Naive thymus-derived CD8-positive, alpha-beta T cell (primary cell): ENCODE data around the gene RRP1B. TPM values are rescaled to one million over a fixed set of nuclear protein-coding genes. Genes with fewer than 3 reads are reported as not detected.
"Not testable (repeated sequence)": the region's sequence is repeated elsewhere in the genome, so short reads cannot be mapped to it uniquely, and the experiment has no call there.

Experiments
- ATAC-seq, 2 donors: fragments of 150-1000 bp; cut with Tn5 transposase in 1 of 2; sonication (Bioruptor Pico), chemical (Tn5 transposase) in 1 of 2; 1 replicate in 1 of 2; 2 replicates in 1 of 2; pipeline ENCODE4 v1.10.0; 2021; ENCODE audit warnings: mild to moderate bottlenecking in 2 of 2, moderate library complexity in 2 of 2
- POLR2A ChIA-PET: fragments of 350-600 bp; sonication (Branson Sonifier 250); formaldehyde crosslinking; loops from one replicate; lab custom pipeline; 2021; ENCODE audit warnings: antibody characterized with exemption; lab: Charles Lee
- DNase-seq, 10 donors: peaks; one replicate each; pipeline versions ENCODE4 v3.0.0 to v3.0.0-alpha.2; 2020 to 2022
- H3K27ac Mint-ChIP-seq, 10 donors: one replicate each; pipeline ENCODE4 v1.8.0; 2020 to 2022; ENCODE audit warnings: mild to moderate bottlenecking in 10 of 10, mixed read lengths in 10 of 10, moderate library complexity in 4 of 10, inconsistent platforms in 1 of 10
- H3K27me3 Mint-ChIP-seq, 5 donors: one replicate each; pipeline ENCODE4 v1.8.0; 2021 to 2022; ENCODE audit warnings: mixed read lengths in 5 of 5
- H3K36me3 Mint-ChIP-seq, 3 donors: one replicate each; pipeline ENCODE4 v1.8.0; 2020 to 2022; ENCODE audit warnings: mixed read lengths in 3 of 3, mild to moderate bottlenecking in 2 of 3, inconsistent platforms in 1 of 3
- H3K4me1 Mint-ChIP-seq, 4 donors: one replicate each; pipeline ENCODE4 v1.8.0; 2021 to 2022; ENCODE audit warnings: mixed read lengths in 4 of 4
- H3K4me3 Mint-ChIP-seq, 10 donors: one replicate each; pipeline ENCODE4 v1.8.0; 2020 to 2022; ENCODE audit warnings: mild to moderate bottlenecking in 10 of 10, mixed read lengths in 10 of 10, moderate library complexity in 6 of 10, inconsistent platforms in 1 of 10
- H3K9me3 Mint-ChIP-seq, 9 donors: one replicate each; pipeline ENCODE4 v1.8.0; 2020 to 2022; ENCODE audit warnings: mixed read lengths in 9 of 9, mild to moderate bottlenecking in 3 of 9, inconsistent platforms in 1 of 9, moderate library complexity in 1 of 9
- polyA plus RNA-seq, 3 donors: library from polyadenylated mRNA; unstranded; fragments of 300-500 nt; fragmentation: Illumina TruSeq; gene quantifications; one replicate each; pipeline ENCODE4 v1.2.3, GENCODE V29; 2021
- total RNA-seq, 8 experiments: library from RNA in 2 of 8; stranded (reverse) in 2 of 8; gene quantifications; one replicate each; pipeline ENCODE4 v1.2.3 and lab custom pipeline; 2021 to 2026

RRP1B gene
- total and polyA plus RNA-seq, 5 experiments from 2014 or later, result 29.0 to 48.4 (median 39.6) TPM

DNA sequence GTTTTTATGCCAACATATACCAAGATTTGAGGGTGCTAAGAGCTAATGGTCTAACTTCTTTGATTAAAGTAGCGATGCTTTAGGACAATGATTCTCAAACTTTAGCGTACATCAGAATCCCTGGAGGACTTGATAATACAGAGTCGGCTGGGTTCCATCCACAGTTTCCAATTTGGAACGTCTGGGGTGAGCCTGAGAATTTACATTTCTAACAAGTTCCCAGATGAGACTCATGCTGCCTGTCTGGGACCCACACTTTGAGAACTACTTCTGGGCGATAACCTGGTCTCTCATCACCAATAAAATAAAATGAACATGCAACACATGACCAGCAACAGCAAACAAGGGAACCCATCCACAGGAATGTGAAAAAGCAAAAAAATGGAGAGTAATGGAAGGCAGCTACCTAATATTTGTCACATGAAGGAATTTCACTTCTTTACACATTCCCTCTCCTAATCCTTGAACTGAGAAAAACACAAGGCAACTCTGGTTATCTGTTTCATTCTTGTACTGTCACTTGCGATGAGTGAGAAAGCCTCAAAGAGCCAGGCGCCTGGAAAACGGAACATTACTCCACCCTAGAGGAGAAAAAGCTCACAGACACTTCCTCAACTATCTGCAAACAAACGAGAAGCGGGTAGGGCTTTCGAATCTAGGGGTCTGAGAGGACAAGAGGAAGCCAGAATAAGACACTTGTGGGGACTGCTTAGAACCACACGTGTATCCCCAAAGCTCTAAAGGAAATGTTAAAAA, 14.0 kb upstream of the RRP1B start:
- H3K9me3 Mint-ChIP-seq, result no peaks in the 10 kb centered on the region
- peak overlapping the region in 6 of 10 donors; percentile 3 to 42 (median 24) for H3K4me3 Mint-ChIP-seq
- DNase-seq (peak in 6 of 10 donors; percentile 13 to 51 (median 26)), ATAC-seq (peak; percentile 61 to 65)
- H3K36me3 Mint-ChIP-seq, result no peaks in the 10 kb centered on the region
- peaks cover 0 to 2% (median 0%) of the 10 kb centered on the region in 5 donors for H3K27me3 Mint-ChIP-seq
- POLR2A ChIA-PET, result interaction anchor here (0.6 kb wide), 1 partner anchor 69 kb away, joined by 3 read pairs; no protein-coding TSS in a partner anchor
- H3K4me1 Mint-ChIP-seq, result peaks cover 15 to 22% (median 15%) of the 10 kb centered on the region in 4 donors
- H3K27ac Mint-ChIP-seq, result peak overlapping the region in 9 of 10 donors; percentile 19 to 94 (median 81)

GRCh38 chr21:43645976-43646375, 13.4 kb upstream of the RRP1B start:
- POLR2A ChIA-PET, result interaction anchor here (0.6 kb wide), 1 partner anchor 15 kb away, joined by 3 read pairs; no protein-coding TSS in a partner anchor
- Mint-ChIP-seq H3K4me1 (peaks cover 15 to 22% (median 15%) of the 10 kb centered on the region in 4 donors), H3K27ac (peak overlapping the region in 9 of 10 donors; percentile 19 to 94 (median 81)), H3K9me3 (no peaks in the 10 kb centered on the region), H3K36me3 (no peaks in the 10 kb centered on the region), H3K27me3 (peaks cover 0 to 2% (median 0%) of the 10 kb centered on the region in 5 donors), H3K4me3 (peak overlapping the region in 4 of 10 donors; percentile 11 to 22 (median 13))
- DNase-seq, result no peak
- no peak for ATAC-seq

DNA sequence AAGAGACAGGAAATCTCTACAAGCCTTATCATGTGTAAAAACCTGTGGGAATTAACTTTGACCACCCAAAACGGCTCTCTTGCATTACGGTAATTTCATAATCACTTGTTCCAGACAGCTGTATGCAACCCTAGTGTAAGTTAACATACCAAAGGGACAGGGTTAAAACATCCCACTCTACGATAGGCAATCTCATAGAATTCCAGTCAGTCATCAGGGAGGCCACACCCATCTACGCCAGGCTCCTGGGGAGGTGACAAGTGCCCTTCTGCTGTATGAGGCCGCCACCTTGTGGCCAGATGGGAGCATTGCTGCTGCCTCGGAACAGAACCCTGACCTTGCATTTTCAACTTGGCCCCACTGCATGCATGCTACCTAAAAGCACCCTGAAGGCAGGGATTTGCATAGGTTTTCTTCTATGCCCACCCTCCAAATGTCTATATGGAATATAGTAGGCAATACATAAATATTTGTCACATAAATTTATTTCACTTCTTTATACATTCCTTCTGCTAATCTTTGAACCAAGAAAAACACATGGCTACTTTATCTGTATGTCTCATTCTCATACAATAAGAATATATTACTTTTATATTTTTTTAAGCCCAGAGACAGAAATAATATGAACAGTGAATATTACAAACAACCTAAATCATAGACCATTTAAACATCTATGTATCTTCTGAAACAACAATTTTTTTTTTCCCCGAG, 12.7 kb upstream of the RRP1B start:
- Mint-ChIP-seq H3K36me3 (no peaks in the 10 kb centered on the region), H3K27ac (peak overlapping the region in 7 of 10 donors; percentile 19 to 90 (median 79)), H3K4me1 (peaks cover 15 to 22% (median 15%) of the 10 kb centered on the region in 4 donors), H3K9me3 (no peaks in the 10 kb centered on the region), H3K4me3 (peak overlapping the region in 5 of 10 donors; percentile 13 to 60 (median 25)), H3K27me3 (peaks cover 0 to 5% (median 0%) of the 10 kb centered on the region in 5 donors)
- DNase-seq, result peak; percentile 74 to 92 (median 82)
- peak; percentile 95 to 97 for ATAC-seq
- POLR2A ChIA-PET, result interaction anchor here (0.6 to 1.6 kb wide), 2 partner anchors 10 to 14 kb away, joined by 3 read pairs; no protein-coding TSS in a partner anchor

- POLR2A ChIA-PET, result interaction anchor here (1.6 kb wide), 1 partner anchor 8 kb away, joined by 3 read pairs; no protein-coding TSS in a partner anchor
- Mint-ChIP-seq H3K36me3 (no peaks in the 10 kb centered on the region), H3K27me3 (peaks cover 0 to 5% (median 0%) of the 10 kb centered on the region in 5 donors), H3K9me3 (no peaks in the 10 kb centered on the region), H3K4me1 (peaks cover 15 to 22% (median 15%) of the 10 kb centered on the region in 4 donors), H3K4me3 (peak overlapping the region in 1 of 10 donors; percentile 9), H3K27ac (no peak overlapping the region)
- ATAC-seq, result no peak
- DNase-seq, result no peak
Observed at GRCh38 chr21:43648171-43648570, 11.2 kb upstream of the RRP1B start.

DNA sequence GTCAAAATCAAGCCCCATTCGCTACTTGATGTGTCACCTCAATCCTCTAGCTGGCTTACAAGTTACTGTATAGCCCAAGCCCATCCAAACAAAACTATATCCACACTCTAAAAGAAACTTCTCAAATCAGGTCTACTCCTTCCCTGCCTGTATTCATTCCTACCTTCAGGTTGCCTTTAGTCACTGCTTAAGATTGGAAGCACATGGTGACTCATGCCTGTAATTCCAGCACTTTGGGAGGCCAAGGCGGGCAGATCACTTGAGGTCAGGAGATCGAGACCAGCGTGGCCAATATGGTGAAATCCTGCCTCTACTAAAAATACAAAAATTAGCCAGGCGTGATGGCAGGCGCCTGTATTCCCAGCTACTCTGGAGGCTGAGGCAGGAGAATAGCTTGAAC, 7.4 kb upstream of the RRP1B start:
- DNase-seq, POLR2A ChIA-PET, H3K4me3 Mint-ChIP-seq, H3K9me3 Mint-ChIP-seq, ATAC-seq, H3K4me1 Mint-ChIP-seq, H3K36me3 Mint-ChIP-seq, H3K27me3 Mint-ChIP-seq: not testable (repeated sequence)
- peak overlapping the region in 2 of 10 donors; percentile 17 to 55 for H3K27ac Mint-ChIP-seq

DNA sequence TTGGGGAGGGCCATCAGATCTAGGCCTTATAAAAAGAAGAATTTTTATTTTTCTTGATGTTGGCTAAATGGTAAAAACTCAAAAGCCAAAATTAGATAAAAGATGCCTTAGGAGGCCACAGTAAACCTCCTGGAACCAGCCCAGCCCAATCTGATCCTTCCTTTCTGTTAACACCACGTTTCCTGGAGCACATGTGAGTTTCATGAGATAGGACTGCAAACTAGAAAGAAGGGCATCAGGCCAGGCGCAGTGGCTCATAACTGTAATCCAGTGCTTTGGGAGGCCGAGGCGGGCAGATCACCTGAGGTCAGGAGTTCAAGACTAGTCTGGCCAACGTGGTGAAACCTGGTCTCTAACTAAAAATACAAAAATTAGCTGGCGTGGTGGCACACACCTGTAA, 6.7 kb upstream of the RRP1B start:
- Mint-ChIP-seq H3K27me3 (peaks cover 0 to 5% (median 0%) of the 10 kb centered on the region in 5 donors), H3K9me3 (no peaks in the 10 kb centered on the region), H3K4me1 (peaks cover 3 to 11% (median 7%) of the 10 kb centered on the region in 4 donors), H3K27ac (peak overlapping the region in 1 of 10 donors; percentile 17), H3K36me3 (no peaks in the 10 kb centered on the region), H3K4me3 (no peak overlapping the region)
- no peak for ATAC-seq
- no peak for DNase-seq
- POLR2A ChIA-PET, result no interaction called here

DNA sequence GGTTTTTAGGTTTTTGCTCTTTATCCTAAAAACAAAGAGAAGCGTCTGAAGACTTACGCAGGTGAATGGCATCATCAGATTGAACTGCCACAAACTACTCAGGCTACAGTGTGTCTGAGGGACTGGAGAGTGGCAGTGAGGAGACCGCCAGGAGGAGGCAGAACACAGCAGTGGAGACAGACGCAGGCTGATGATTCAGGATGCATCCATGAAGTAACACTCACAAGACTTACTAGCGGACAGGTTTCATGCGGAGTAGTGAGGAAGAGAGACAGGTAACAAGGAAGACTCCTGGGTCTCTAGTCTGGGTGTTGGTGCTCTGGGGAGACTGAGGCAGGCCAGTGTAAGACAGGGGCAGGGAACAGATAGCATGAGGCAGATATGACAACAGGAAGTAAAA, 5.7 kb upstream of the RRP1B start:
- Mint-ChIP-seq H3K4me1 (peaks cover 3 to 8% (median 7%) of the 10 kb centered on the region in 4 donors), H3K27me3 (peaks cover 0 to 5% (median 0%) of the 10 kb centered on the region in 5 donors), H3K9me3 (no peaks in the 10 kb centered on the region), H3K36me3 (no peaks in the 10 kb centered on the region), H3K4me3 (no peak overlapping the region), H3K27ac (peak overlapping the region in 1 of 10 donors; percentile 9)
- ATAC-seq (no peak), DNase-seq (no peak)
- POLR2A ChIA-PET, result no interaction called here

- no peaks in the 10 kb centered on the region for H3K36me3 Mint-ChIP-seq
Observed at GRCh38 chr21:43654806-43655489, 4.4 kb upstream of the RRP1B start.

DNA sequence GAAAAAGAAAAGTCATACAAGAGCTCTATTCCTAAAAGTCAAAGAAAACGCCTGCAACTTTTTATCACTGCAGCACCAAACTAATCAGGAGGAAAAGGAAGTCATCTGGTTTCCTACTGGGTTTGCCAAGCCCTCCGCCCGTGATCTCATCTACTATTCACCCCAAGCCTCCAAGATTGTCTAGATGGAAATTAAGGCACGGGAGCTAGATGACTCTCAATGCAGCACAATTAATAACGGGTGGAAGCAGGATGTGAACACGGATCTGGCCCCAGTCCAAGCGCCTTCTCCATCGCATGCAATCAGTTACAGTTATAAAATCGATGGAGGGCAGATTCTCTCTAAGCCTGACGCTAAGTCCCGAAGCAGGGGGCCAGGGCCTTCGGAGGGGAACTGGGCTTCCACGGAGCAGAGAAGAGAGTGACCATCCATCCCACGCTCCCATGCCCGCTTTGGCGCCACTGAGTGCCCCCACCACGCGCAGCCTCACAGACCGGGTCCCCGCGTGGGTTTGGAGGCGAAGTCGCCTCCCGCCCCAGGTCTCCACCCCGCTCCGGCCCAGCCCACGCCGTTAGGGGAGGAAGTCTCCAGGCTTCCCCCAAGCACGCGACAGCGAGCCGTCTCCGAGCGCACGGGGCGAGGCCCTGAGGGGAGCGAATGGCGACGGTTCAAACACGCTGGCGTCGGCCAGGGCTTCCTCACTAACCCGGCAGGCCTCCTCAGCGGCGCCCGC, 1.8 kb upstream of the RRP1B start:
- ATAC-seq (no peak), DNase-seq (no peak)
- H3K27ac Mint-ChIP-seq, result peak overlapping the region; percentile 40 to 85 (median 62)
- H3K27me3 Mint-ChIP-seq, result no peaks in the 10 kb centered on the region
- H3K9me3 Mint-ChIP-seq, result no peaks in the 10 kb centered on the region
- H3K4me1 Mint-ChIP-seq, result peaks cover 23 to 42% (median 35%) of the 10 kb centered on the region in 4 donors
- POLR2A ChIA-PET, result interaction anchor here (1.5 kb wide), 1 partner anchor 10 kb away, joined by 3 read pairs; no protein-coding TSS in a partner anchor
- peaks cover 0 to 14% (median 2%) of the 10 kb centered on the region in 3 donors for H3K36me3 Mint-ChIP-seq
- peak overlapping the region; percentile 33 to 74 (median 64) for H3K4me3 Mint-ChIP-seq

More at GRCh38 chr21:43654806-43655489, 4.4 kb upstream of the RRP1B start:
- no peaks in the 10 kb centered on the region for H3K9me3 Mint-ChIP-seq
- peak overlapping the region in 1 of 10 donors; percentile 56 for H3K4me3 Mint-ChIP-seq
- ATAC-seq (no peak), DNase-seq (no peak)
- peaks cover 7 to 17% (median 12%) of the 10 kb centered on the region in 4 donors for H3K4me1 Mint-ChIP-seq
- peak overlapping the region in 1 of 10 donors; percentile 74 for H3K27ac Mint-ChIP-seq
- H3K27me3 Mint-ChIP-seq, result peaks cover 0 to 5% (median 0%) of the 10 kb centered on the region in 5 donors
- POLR2A ChIA-PET, result no interaction called here

DNA sequence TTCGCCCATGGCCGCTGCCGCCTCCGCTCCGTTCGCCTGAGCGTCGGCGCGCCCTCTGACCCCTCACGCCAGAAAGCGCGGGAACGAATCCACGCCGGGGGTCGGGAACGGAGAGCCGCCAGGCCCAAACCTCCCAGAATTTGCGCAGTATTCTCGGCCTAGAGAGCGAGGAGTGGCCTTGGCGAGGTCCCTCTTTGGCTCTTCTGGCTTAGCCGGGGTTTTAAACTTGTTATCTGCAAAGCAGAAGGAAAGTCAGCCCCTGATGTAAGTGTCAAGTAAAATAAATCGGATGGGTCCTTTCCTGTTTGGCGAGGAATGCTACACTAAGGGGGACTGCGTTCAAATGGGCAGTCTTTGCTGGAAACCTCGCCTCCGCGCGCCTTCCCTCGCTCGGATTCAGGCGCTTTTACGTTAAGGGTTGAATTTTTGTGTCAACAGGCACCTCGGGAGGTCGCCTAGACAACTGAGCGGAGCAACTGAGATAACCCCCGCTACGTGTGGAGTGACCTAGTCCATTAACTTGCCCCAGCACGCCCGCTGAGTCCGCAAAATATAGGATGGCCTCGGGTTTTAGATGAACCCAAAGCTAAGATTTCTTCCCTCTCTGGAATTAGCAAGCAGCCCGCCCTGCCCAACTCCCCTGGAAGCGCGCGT, 1.1 kb upstream of the RRP1B start:
- peak overlapping the region in 5 of 10 donors; percentile 7 to 65 (median 42) for H3K4me3 Mint-ChIP-seq
- no peaks in the 10 kb centered on the region for H3K9me3 Mint-ChIP-seq
- no peaks in the 10 kb centered on the region for H3K27me3 Mint-ChIP-seq
- DNase-seq (no peak), ATAC-seq (no peak)
- H3K4me1 Mint-ChIP-seq, result peaks cover 23 to 49% (median 42%) of the 10 kb centered on the region in 4 donors
- H3K36me3 Mint-ChIP-seq, result peaks cover 0 to 21% (median 2%) of the 10 kb centered on the region in 3 donors
- POLR2A ChIA-PET, result interaction anchor here (0.6 to 1.5 kb wide), 3 partner anchors 68 to 766 kb away, joined by 3 to 4 read pairs (median 4); partner anchors contain the start of gene NDUFV3
- H3K27ac Mint-ChIP-seq, result peak overlapping the region in 4 of 10 donors; percentile 13 to 94 (median 36)

GRCh38 chr21:43658769-43659135, 608 bp upstream of the RRP1B start:
- Mint-ChIP-seq H3K36me3 (peaks cover 0 to 26% (median 2%) of the 10 kb centered on the region in 3 donors), H3K9me3 (no peaks in the 10 kb centered on the region), H3K4me1 (peaks cover 21 to 50% (median 44%) of the 10 kb centered on the region in 4 donors), H3K27me3 (no peaks in the 10 kb centered on the region), H3K27ac (peak overlapping the region; percentile 83 to 98 (median 94)), H3K4me3 (peak overlapping the region; percentile 70 to 98 (median 81))
- DNase-seq (no peak), ATAC-seq (no peak)
- POLR2A ChIA-PET, result interaction anchor here (0.6 to 1.5 kb wide), 4 partner anchors 67 to 766 kb away, joined by 3 to 4 read pairs (median 4); partner anchors contain the start of gene NDUFV3
